Osteocyte (in vitro differentiated cells): ENCODE results near the gene NDUFA11. TPM values are rescaled to one million over a fixed set of nuclear protein-coding genes. Genes with fewer than 3 reads are reported as not detected.
"Not testable (repeated sequence)": the region's sequence is repeated elsewhere in the genome, so short reads cannot be mapped to it uniquely, and the experiment has no call there.

Source experiments
- DNase-seq: peaks from one replicate; pipeline ENCODE4 v3.0.0; 2021; ENCODE audit warnings: mixed read lengths; ENCODE audit not compliant: unreplicated experiment; ENCODE audit errors: extremely low spot score
- H3K27ac Mint-ChIP-seq: one replicate; pipeline ENCODE4 v1.8.0; 2021; ENCODE audit warnings: mild to moderate bottlenecking, mixed read lengths; ENCODE audit not compliant: unreplicated experiment
- H3K27me3 Mint-ChIP-seq: one replicate; pipeline ENCODE4 v1.8.0; 2021; ENCODE audit warnings: mixed read lengths; ENCODE audit not compliant: unreplicated experiment
- H3K36me3 Mint-ChIP-seq: one replicate; pipeline ENCODE4 v1.8.0; 2021; ENCODE audit warnings: mixed read lengths; ENCODE audit not compliant: unreplicated experiment
- H3K4me1 Mint-ChIP-seq: one replicate; pipeline ENCODE4 v1.8.0; 2021; ENCODE audit warnings: mixed read lengths; ENCODE audit not compliant: unreplicated experiment
- H3K4me3 Mint-ChIP-seq: one replicate; pipeline ENCODE4 v1.8.0; 2021; ENCODE audit warnings: mild to moderate bottlenecking, moderate library complexity, mixed read lengths; ENCODE audit not compliant: unreplicated experiment
- H3K9me3 Mint-ChIP-seq: one replicate; pipeline ENCODE4 v1.8.0; 2021; ENCODE audit warnings: mixed read lengths; ENCODE audit not compliant: unreplicated experiment
- total RNA-seq: library from RNA; stranded (reverse); gene quantifications from 2 replicates; pipeline ENCODE4 v1.2.1, GENCODE V29; 2021
- TF ChIP-seq, protein P1 (sequence below): fragments of 200-600 bp; sonication (generic); IDR thresholded peaks from 2 replicates; pipeline ENCODE4 v1.5.0; 2021; ENCODE audit warnings: antibody characterized with exemption, mild to moderate bottlenecking, moderate library complexity

The NDUFA11 gene
- total RNA-seq, 1 donor from 2014 or later = 259 TPM

DNA sequence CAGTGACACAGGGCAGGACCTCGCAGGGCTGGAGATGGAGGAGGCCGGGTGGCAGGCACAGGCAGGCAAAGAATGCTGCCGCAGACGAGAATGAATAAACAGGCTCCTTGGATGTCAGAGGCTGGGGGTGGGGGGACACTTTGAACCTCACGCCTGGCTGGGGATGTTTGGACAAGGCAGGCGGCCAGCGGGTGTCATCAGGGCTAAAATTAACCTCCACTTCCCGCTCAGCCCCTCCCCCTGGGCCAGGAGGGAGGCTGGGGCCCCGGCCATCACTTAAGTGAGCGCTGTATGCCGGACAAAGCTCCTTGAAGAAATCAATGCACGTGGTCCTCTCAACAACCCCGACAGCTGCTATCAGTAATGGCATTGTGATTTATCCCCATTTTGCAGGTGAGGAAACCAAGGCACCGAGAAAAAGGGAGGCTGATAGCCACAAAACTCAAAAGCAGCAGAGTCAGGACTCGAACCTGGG is 22.9 kb downstream of the NDUFA11 start:
- no peak for DNase-seq
- no peak overlapping the region for H3K27ac Mint-ChIP-seq
- TF ChIP-seq, protein P1, sequence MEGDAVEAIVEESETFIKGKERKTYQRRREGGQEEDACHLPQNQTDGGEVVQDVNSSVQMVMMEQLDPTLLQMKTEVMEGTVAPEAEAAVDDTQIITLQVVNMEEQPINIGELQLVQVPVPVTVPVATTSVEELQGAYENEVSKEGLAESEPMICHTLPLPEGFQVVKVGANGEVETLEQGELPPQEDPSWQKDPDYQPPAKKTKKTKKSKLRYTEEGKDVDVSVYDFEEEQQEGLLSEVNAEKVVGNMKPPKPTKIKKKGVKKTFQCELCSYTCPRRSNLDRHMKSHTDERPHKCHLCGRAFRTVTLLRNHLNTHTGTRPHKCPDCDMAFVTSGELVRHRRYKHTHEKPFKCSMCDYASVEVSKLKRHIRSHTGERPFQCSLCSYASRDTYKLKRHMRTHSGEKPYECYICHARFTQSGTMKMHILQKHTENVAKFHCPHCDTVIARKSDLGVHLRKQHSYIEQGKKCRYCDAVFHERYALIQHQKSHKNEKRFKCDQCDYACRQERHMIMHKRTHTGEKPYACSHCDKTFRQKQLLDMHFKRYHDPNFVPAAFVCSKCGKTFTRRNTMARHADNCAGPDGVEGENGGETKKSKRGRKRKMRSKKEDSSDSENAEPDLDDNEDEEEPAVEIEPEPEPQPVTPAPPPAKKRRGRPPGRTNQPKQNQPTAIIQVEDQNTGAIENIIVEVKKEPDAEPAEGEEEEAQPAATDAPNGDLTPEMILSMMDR = no peak
- no peaks in the 10 kb centered on the region for H3K36me3 Mint-ChIP-seq
- no peak overlapping the region for H3K4me3 Mint-ChIP-seq
- no peaks in the 10 kb centered on the region for H3K9me3 Mint-ChIP-seq
- H3K4me1 Mint-ChIP-seq = peaks cover 12% of the 10 kb centered on the region
- peaks cover 6% of the 10 kb centered on the region for H3K27me3 Mint-ChIP-seq

DNA sequence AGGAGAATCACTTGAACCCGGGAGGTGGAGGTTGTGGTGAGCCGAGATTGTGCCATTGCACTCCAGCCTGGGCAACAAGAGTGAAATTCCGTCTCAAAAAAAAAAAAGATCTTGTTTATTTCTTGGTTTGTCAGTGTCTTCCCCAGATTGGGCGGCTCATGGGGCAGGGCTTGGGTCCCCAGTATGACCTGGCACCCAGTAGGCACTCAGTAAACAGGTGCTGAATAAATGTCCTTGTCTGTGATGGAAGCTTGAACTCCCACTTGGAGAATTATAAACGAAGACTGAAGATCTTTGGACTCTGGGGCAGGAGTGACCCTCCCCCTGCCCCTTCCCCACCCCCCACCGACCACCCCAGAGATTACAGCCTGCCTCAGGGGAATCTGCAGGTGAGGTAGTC is 23.4 kb downstream of the NDUFA11 start:
- peaks cover 6% of the 10 kb centered on the region for H3K27me3 Mint-ChIP-seq
- no peaks in the 10 kb centered on the region for H3K36me3 Mint-ChIP-seq
- TF ChIP-seq, protein P1 = no peak
- peaks cover 12% of the 10 kb centered on the region for H3K4me1 Mint-ChIP-seq
- no peak for DNase-seq
- no peaks in the 10 kb centered on the region for H3K9me3 Mint-ChIP-seq
- no peak overlapping the region for H3K27ac Mint-ChIP-seq
- no peak overlapping the region for H3K4me3 Mint-ChIP-seq

DNA sequence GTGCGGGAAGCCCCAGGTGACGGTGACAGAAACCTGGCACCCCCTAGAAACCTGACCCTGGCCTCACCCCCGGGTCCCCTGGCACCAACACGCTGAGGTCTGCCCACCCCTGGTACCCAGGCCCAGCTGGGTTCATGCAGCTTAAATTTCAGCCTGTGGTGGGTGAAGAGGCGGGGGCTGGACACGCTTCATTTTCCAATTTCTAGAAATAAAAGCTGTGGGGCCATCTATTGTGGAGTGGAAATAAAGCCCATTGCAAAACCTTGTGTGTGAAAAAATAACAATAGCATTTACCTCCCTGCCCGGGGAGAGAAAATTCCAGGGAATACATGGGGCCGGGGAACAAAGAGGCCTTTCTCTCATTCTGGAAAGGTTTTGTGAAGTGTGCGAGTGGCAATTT is 25.7 kb downstream of the NDUFA11 start:
- TF ChIP-seq, protein P1 = no peak
- Mint-ChIP-seq H3K27ac (no peak overlapping the region), H3K4me3 (no peak overlapping the region), H3K36me3 (no peaks in the 10 kb centered on the region), H3K27me3 (peaks cover 6% of the 10 kb centered on the region), H3K9me3 (no peaks in the 10 kb centered on the region), H3K4me1 (peaks cover 12% of the 10 kb centered on the region)
- DNase-seq = no peak

DNA sequence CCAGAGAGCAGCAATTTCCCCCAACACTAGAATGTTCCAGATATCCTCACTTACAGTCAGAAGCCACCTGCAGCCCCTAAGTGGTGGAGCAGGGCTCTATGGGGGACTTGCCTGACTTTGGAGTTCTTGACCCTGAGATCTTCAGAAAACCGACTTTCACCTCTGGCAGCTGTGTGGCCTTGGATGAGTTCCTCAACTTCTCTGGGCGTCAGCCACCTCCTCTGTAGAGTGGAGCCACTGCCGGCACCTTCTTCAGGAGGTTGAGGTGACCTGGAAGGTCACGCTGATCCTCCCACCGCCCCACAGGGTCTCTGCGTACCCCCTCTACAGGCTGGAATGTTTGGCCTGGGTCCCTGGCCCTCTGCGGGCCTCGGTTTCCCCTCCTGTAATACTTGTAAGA is 26.2 kb downstream of the NDUFA11 start:
- no peaks in the 10 kb centered on the region for H3K36me3 Mint-ChIP-seq
- TF ChIP-seq, protein P1 = no peak
- peaks cover 11% of the 10 kb centered on the region for H3K4me1 Mint-ChIP-seq
- H3K4me3 Mint-ChIP-seq = no peak overlapping the region
- DNase-seq = no peak
- H3K27ac Mint-ChIP-seq = no peak overlapping the region
- no peaks in the 10 kb centered on the region for H3K9me3 Mint-ChIP-seq
- H3K27me3 Mint-ChIP-seq = peaks cover 4% of the 10 kb centered on the region

DNA sequence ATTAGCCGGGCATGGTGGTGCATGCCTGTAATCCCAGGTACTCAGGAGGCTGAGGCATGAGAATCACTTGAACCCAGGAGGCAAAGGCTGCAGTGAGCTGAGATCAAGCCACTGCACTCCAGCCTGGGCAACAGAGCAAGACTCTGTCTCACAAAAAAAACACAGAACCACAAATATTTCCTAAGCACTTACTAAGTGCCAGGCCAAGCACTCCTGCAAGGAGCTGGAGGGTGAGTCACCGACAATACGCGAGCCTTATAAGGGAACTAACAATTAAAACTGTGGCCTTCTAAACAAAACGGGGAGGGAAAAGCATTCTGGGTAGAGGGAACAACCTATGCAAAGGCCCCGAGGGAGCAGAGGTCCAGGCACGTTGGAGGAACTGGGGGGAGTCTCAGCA is 29.1 kb downstream of the NDUFA11 start:
- H3K27ac Mint-ChIP-seq, H3K36me3 Mint-ChIP-seq, H3K4me1 Mint-ChIP-seq, H3K9me3 Mint-ChIP-seq, DNase-seq, H3K27me3 Mint-ChIP-seq, H3K4me3 Mint-ChIP-seq: not testable (repeated sequence)

DNA sequence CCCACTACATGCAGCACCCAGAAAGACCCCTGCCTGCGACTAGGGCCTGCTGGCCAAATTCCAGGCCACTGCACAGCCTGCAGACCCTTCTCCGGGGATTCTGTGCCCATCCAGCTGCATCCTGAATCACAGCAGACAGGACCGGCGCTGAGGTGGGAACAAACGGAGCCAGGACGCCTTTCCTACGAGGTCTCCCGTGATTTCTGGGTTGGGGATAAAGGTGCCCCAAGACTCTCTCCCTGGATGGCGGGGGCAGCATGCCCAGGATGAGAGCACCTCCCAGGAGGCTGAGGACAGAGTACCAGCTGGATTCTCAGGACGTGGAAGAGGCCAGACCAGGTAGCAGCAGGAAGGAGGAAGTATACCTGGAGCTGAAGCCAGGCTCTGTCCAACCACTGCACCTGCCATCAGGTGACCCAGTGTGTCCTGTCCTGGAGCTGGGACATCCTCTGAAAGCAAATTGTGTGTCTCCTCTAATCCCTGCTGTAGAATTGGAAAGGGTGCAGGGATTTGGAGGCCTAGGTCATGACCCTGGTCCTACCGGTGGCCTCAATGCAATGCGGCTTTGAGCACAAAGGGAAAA is 29.9 kb downstream of the NDUFA11 start:
- Mint-ChIP-seq H3K36me3 (no peaks in the 10 kb centered on the region), H3K4me3 (no peak overlapping the region), H3K9me3 (no peaks in the 10 kb centered on the region), H3K27ac (no peak overlapping the region), H3K27me3 (peaks cover 2% of the 10 kb centered on the region), H3K4me1 (no peaks in the 10 kb centered on the region)
- TF ChIP-seq, protein P1 = no peak
- no peak for DNase-seq
